HG03060 (cell line): Measurements from ENCODE around the gene PRSS53.

ENCODE experiments used
- ATAC-seq: cut with Tn5 transposase; IDR thresholded peaks from one replicate; pipeline ENCODE4 v1.9.1; 2021; ENCODE audit warnings: low read depth, moderate number of reproducible peaks; ENCODE audit not compliant: unreplicated experiment

Gene PRSS53

DNA sequence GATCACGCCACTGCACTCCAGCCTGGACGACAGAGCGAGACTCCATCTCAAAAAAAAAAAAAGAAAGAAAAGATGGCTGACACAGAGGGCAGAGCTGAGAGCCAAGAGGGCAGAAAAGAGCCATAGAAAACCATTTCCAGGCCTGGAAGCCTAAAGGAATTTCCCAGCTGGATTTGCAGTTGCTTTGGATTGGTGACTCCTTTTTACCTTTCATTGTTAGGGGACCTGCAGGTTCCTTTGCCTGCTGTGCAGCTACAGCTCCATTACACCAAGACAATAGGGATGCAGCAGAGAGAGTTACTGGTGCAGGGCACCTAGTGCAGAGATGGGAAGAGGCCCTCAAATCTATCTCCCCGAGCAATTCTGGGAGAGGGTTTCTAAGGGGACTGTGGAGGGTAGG lies 33.1 kb downstream of the PRSS53 start:
- no peak for ATAC-seq

- no peak for ATAC-seq
Measured at GRCh38 chr16:31052114-31052513, 36.6 kb downstream of the PRSS53 start.

- no peak for ATAC-seq
Measured at GRCh38 chr16:31050280-31051030, 38.3 kb downstream of the PRSS53 start.

GRCh38 chr16:31043898-31044481 lies 44.8 kb downstream of the PRSS53 start:
- no peak for ATAC-seq

DNA sequence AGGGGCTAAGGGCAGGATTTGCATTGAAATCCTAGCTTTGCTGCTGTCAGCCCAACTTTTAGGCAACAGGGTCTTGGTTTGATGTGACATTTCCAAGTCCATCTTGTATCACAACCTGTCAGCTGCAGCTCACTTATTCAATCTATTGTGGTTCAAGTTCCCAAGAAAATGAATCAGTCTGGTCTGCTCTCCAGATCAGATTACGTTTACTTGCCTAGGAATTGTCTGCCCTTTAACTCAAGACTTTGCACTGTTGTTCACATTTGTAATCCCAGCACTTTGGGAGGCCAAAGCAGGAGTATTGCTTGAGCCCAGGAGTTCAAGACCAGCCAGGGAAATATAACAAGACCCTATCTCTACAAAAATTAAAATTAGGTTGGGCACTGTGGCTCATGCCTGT lies 45.4 kb downstream of the PRSS53 start:
- ATAC-seq: no peak

GRCh38 chr16:31042866-31043265 lies 45.9 kb downstream of the PRSS53 start:
- no peak for ATAC-seq

DNA sequence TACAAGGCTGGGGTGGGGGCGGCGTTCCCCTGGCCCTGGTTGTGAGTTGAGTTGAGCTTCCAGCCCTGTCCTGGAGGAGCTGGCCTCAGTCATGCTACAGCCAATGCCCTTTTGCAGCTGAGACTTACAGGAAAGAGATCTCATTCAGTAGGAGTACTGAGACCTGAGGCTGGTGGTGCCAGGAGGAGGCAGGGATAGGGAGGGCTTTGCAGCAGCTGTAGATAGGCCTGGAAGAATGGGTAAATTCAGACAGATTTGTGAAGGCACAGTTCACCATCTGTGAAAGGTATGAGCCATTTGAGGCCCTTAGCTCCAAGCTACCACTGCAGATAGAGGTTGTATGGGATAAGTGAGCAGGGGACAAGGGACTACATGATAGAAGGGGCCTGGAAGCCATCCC lies 49.8 kb downstream of the PRSS53 start:
- no peak for ATAC-seq

- ATAC-seq: no peak
Measured at GRCh38 chr16:31036691-31037090, 52.1 kb downstream of the PRSS53 start.

DNA sequence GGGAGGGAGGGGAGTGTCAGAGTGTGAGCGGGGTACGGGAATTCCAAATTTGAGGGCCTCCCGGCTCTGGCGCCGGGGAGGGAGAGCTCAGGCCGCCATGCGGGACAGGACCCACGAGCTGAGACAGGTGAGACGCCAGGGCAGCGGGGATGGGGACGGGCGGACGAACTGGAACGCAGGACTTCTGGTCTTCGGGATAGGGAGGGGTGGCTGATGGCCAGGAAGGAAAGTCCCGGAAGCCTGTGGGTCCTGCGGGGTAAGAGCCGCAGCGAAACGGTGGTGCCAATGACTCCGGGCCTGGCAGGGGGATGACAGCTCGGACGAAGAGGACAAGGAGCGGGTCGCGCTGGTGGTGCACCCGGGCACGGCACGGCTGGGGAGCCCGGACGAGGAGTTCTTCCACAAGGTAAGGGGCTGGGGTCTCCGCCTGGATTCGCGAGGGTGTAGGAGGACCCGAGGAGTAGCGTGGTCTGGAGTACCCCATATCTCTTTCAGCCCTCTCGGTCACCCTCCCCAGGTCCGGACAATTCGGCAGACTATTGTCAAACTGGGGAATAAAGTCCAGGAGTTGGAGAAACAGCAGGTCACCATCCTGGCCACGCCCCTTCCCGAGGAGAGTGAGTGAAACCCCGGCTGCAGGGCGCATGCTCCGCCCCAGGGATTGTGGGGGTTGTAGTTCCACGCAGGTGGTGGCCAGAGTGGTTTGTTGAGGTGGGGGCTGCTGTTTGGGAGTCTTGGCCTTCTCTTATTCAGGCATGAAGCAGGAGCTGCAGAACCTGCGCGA lies 54.8 kb downstream of the PRSS53 start:
- ATAC-seq: no peak
